HG02970 (cell line): ENCODE data around the gene GLMP.
"Not testable (repeated sequence)": the region's sequence is repeated elsewhere in the genome, so short reads cannot be mapped to it uniquely, and the experiment has no call there.

Experiments
- ATAC-seq: cut with Tn5 transposase; IDR thresholded peaks from one replicate; pipeline ENCODE4 v1.9.1; 2021; ENCODE audit warnings: mild to moderate bottlenecking, moderate library complexity, moderate number of reproducible peaks; ENCODE audit not compliant: unreplicated experiment, low FRiP score

GLMP gene

GRCh38 chr1:156295391-156295947 is at the start of gene GLMP:
GLMP (minus strand) TSS chr1:156295679; CDS start chr1:156295645, 34 bp downstream.
- no peak for ATAC-seq

DNA sequence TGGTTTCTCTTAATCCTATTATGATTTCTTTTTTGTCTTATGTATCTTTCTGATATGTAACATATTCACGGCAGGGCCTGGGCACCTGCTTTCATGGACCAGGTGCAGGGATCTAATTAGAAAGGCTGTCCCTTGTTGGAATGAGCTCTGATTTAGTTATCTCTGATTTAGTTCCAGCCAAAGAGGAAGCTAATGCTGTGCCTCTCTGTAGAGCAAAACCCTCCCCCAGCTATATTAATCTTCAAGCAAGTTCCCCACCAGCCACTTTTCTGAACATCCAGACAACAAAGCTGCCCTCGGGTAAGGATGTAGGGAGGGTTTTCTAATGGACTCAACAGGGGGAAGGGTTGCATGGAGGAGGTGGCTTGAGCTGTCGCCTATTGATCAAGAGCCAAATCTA is 48.9 kb upstream of the GLMP start:
- no peak for ATAC-seq

DNA sequence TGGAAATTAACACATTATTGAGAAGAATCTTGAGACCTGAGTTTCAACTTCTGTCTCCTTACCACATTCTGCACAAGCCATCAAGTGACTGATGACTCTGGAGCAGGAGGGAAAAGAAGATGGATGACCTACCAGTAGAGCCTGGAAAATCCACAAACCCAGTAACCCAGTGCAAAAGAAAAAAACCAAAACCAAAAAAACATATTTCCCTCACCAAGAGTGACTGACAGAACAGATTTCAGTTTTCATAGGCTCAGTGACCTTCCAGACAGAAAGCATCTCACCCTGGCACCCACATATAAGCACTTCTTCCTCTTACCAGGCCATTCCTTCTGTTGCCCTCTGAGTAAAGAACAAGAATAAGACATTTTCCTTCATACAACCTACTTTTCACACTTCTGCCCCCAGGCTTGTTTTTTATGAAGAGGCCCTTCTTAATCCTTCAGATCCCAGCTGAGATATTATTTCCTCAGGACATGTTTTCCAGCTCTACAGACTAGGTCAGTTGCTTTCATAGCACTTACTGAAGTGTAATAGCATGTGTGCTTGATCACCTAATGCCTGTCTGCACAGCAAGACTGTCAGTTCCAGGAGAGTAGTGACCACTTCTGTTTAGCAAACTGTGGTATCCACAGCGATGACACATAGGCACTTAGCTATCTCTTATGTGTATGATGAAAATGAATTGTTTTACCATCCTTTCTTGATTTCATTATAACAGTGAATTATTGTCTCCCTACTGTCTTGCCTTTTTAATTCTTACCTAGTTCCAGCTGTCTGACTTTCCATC is 46.9 kb upstream of the GLMP start:
- no peak for ATAC-seq

- ATAC-seq, result peak; percentile 94
Measured at GRCh38 chr1:156338180-156338976, 42.9 kb upstream of the GLMP start, which contains the start of the genes CCT3 and TSACC. CCT3 (minus strand) TSS chr1:156338292; CDS start chr1:156338184, 108 bp downstream. TSACC (plus strand) TSS chr1:156338526; CDS start chr1:156339758, 1,232 bp downstream.

DNA sequence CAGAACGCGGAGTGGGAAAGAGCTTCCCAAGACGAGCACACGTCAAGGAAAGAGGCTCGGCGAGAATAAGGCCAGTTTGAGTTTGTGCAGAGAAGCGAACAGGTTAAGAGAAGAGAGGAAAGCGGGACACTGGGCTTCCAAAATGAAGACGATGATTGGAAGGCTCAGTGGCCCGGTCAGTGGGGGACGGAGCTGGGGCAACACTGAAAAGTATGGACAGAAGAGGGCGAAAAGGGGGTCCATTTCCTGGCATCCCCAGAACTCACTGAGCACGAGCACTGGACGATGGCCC is 42.4 kb upstream of the GLMP start:
- peak; percentile 2 for ATAC-seq

DNA sequence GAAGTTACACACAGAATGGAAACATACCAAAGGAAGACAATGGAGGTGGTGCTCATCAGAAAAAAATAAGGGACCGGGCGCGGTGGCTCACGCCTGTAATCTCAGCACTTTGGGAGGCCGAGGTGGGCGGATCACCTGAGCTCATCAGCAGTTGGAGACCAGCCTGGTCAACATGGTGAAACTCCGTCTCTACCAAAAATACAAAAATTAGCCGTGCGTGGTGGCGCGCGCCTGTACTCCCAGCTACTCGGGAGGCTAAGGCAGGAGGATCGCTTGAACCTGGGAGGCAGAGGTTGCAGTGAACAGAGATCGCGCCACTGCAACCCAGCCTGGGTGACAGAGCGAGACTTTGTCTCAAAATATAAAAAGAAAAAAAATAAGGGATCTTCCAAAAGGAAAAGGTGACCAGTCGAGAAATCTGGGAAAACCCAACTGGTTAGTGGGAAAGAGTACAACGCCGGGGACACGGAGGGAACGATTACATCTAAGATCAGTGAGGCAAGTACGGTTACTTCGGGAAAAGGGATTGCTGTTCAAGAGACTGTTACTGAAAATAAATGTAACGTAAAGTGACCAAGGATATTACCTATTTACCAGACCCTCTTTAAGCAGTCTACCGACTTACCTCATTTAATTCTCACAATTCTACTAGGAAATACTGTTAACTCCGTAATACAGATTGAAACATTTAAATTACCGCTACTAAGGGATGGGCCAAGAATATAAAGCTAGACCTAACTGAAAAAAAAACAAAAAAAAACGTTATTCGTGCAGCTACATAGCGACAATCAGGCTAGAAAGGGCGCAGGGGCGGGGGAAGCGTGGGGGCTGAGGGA is 41.8 kb upstream of the GLMP start:
- no peak for ATAC-seq

- ATAC-seq, result no peak
Measured at GRCh38 chr1:156336242-156336641, 40.8 kb upstream of the GLMP start.

DNA sequence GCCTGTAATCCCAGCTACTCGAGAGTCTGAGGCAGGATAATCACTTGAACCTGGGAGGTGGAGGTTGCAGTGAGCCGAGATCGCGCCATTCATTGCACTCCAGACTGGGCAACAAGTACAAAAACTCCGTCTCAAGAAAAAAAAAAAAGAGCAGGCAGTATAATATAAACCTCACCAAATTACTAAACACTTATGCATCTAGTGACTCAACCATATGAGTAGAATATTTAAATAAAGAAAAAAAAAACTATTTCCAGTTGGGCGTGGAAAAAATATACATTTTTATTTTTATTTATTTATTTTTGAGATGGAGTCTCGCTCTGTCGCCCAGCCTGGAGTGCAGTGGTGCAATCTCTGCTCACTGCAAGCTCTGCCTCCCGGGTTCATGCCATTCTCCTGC is 27.7 kb upstream of the GLMP start:
- not testable (repeated sequence) for ATAC-seq

DNA sequence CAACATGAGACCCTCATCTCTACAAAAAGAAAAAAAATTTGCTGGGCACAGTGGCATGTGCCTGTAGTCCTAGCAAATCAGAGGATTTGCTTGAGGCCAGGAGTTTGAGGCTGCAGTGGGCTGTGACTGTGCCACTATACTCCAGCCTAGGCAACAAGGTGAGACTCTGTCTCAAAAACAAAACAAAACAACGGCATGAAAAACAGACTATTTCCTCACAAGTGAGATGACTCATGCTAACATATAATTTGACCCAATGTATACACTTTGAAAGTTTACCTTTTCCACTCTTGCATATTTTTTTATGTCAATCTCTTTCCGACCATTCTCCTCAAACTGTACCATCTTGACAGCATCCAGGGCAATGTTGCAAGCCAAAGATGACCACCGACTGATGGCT is 25.1 kb upstream of the GLMP start:
- no peak for ATAC-seq

DNA sequence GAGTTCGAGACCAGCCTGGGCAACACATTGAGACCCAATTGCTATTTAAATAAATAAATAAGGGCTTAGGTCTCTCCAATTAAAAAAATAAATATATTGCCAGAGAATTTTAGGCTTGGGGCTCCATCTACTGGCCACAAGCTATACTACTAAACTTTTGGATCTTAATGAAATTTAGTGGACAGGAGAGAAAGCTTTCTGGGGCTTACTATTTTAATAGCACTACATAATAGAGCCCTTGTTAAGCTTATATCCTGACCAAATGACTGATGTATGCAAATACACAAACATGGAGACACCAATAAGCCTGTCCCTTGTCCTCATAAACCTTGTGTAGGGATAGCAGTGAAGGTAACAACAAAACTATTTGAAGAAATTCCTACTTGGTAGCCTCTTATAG is 24.2 kb upstream of the GLMP start:
- no peak for ATAC-seq

GRCh38 chr1:156316909-156317308 is 21.4 kb upstream of the GLMP start:
- no peak for ATAC-seq

- ATAC-seq, result no peak
Measured at GRCh38 chr1:156310962-156311361, 15.5 kb upstream of the GLMP start.

- no peak for ATAC-seq
Measured at GRCh38 chr1:156308078-156308477, 12.6 kb upstream of the GLMP start.

GRCh38 chr1:156305215-156305614 is 9.7 kb upstream of the GLMP start:
- no peak for ATAC-seq

- ATAC-seq, result no peak
Measured at GRCh38 chr1:156303241-156303640, 7.8 kb upstream of the GLMP start.

GRCh38 chr1:156298852-156299357 is 3.4 kb upstream of the GLMP start, which contains the start of gene VHLL:
VHLL (minus strand) TSS chr1:156299307; CDS start chr1:156299189, 118 bp downstream.
- ATAC-seq, result no peak

DNA sequence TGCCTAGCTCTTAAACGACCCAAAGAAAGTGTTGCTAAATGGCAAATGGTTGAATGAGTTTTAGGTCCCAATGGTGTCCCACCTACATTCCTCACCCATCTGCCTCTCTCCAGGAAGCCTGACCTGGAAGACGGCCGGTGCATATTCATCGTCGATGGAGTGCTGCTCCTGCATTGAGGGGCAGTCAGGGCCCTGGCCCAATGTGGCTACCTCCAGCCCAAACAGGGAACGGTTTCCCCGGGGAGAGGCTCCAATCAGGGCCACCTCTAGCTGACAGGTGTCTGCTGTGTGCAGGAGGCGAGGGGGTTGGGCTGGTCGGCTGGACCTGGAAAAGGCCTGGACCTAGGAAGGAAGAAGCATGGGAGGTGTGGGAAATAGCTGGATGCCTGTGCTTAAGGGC is 1.6 kb downstream of the GLMP start:
- ATAC-seq, result no peak

GRCh38 chr1:156293098-156293434 is 2.4 kb downstream of the GLMP start:
- no peak for ATAC-seq

GRCh38 chr1:156291226-156292061 is 4.0 kb downstream of the GLMP start:
- no peak for ATAC-seq
